ENCODE measurements around the gene THTPA. TPM values are rescaled to one million over a fixed set of nuclear protein-coding genes. Genes with fewer than 3 reads are reported as not detected.

THTPA gene
- total and polyA plus RNA-seq, 2 of the 13 experiments (the other 11 are each of a cell fraction or from before 2014, with no cell fraction given) = 7.4 to 8.7 TPM

- TF ChIP-seq CHD2 (IDR thresholded peaks at IDR 0.05; ENCODE audit: low read depth, low read length) (peak; percentile 54; the same call in 1 of the 2 replicates), PRDM15 (CRISPR knock-in tag; IDR thresholded peaks at IDR 0.05) (no peak), THRA (CRISPR knock-in tag; IDR thresholded peaks at IDR 0.05; ENCODE audit: borderline replicate concordance) (peak; percentile 93), ARNT (IDR thresholded peaks at IDR 0.05) (no peak), ZNF530 (CRISPR knock-in tag; IDR thresholded peaks at IDR 0.05; ENCODE audit: low read depth) (0 out of 2 replicates have a peak, but pooled peaks have one; percentile 19), SRY (CRISPR knock-in tag; IDR thresholded peaks at IDR 0.05) (peak; percentile 96; the same call in 1 of the 2 replicates), CBFB (CRISPR knock-in tag; IDR thresholded peaks at IDR 0.05) (peak; percentile 91), MEIS1 (CRISPR knock-in tag; IDR thresholded peaks at IDR 0.05; ENCODE audit: borderline replicate concordance) (peak; percentile 99), ZNF773 (CRISPR knock-in tag; IDR thresholded peaks at IDR 0.05; ENCODE audit: borderline replicate concordance) (no peak), KDM5B (CRISPR knock-in tag; IDR thresholded peaks at IDR 0.05; ENCODE audit: borderline replicate concordance) (peak; percentile 96; the same call in 1 of the 2 replicates), CSRNP1 (CRISPR knock-in tag; IDR thresholded peaks at IDR 0.05) (peak; percentile 87; the same call in 1 of the 2 replicates), U2AF2 (IDR thresholded peaks at IDR 0.05; ENCODE audit: low read depth, low read length) (no peak), NFATC3 (CRISPR knock-in tag; IDR thresholded peaks at IDR 0.05) (no peak; the same call in 1 of the 2 replicates), KLF12 (CRISPR knock-in tag; IDR thresholded peaks at IDR 0.05; ENCODE audit: borderline replicate concordance) (peak; percentile 72; the same call in 1 of the 2 replicates), ZNF121 (CRISPR knock-in tag; IDR thresholded peaks at IDR 0.05) (peak; percentile 80; the same call in 1 of the 2 replicates), ARID3A (IDR thresholded peaks at IDR 0.05; ENCODE audit: low read depth, low read length) (peak; percentile 95), NRL (CRISPR knock-in tag; IDR thresholded peaks at IDR 0.05; ENCODE audit: borderline replicate concordance) (peak; percentile 96; the same call in 1 of the 2 replicates), ZZZ3 (CRISPR knock-in tag; IDR thresholded peaks at IDR 0.05; ENCODE audit: borderline replicate concordance) (peak; percentile 93; the same call in 1 of the 2 replicates), ZNF747 (CRISPR knock-in tag; IDR thresholded peaks at IDR 0.05; ENCODE audit: borderline replicate concordance) (peak; percentile 98), ZNF451 (CRISPR knock-in tag; IDR thresholded peaks at IDR 0.05) (peak; percentile 92), EED (CRISPR knock-in tag; IDR thresholded peaks at IDR 0.05) (0 out of 2 replicates have a peak, but pooled peaks have one; percentile 69)
These were observed 33.0 kb downstream of the THTPA start (continued) for GRCh38 chr14:23588884-23589598.

Data from HepG2 (cell line).